Measurements from ENCODE around the gene IGLON5.

DNA sequence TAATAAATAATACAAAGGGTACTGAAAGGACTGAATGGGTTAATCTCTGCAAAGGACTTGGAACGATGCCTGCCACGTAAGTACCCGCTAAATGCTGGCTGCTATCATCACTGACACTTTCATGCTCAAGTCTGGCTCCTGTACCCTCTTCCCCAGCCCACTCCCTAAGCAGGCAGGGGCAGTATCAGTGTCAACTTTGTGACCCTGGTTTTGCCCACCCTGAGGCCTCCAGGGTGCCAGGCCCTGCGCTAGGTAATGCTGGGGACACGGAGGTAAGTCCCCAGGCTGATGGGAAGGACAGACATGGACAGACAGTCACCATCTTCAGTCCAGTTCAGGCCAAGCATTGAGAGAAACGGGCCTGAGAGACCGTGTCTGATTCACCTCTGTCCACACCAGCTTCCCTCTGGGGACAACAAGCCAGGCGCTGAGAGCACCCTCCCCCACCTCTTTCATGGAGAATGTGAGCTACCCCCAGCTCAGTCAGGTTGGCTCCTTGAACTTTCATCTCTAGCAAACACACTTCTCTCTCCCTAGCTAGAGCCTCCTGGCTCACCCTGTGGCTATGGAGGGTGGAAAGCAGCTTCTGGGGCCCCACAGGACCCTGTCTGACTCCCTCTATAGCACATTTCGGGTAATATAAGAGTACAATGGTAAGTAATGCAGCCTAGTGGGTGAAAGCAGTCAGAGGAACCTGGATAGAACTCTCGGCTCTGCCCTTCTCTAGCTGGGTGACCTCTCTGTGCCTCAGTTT, 53.9 kb downstream of the IGLON5 start:
- TF ChIP-seq ISL1 (CRISPR knock-in tag; IDR thresholded peaks at IDR 0.05) (no peak), RARB (CRISPR knock-in tag; IDR thresholded peaks at IDR 0.05) (no peak), OSR1 (CRISPR knock-in tag; IDR thresholded peaks at IDR 0.05) (no peak), ZFP3 (CRISPR knock-in tag; IDR thresholded peaks at IDR 0.05) (no peak), ZNF565 (CRISPR knock-in tag; conservative IDR thresholded peaks at IDR 0.05; ENCODE audit: low read depth) (no peak), SNAI2 (CRISPR knock-in tag; IDR thresholded peaks at IDR 0.05) (no peak), ZFP30 (CRISPR knock-in tag; IDR thresholded peaks at IDR 0.05) (no peak), TOX (CRISPR knock-in tag; IDR thresholded peaks at IDR 0.05; ENCODE audit: borderline replicate concordance) (no peak), ZNF70 (CRISPR knock-in tag; IDR thresholded peaks at IDR 0.05) (no peak), ARNTL (CRISPR knock-in tag; IDR thresholded peaks at IDR 0.05; ENCODE audit: borderline replicate concordance, low read depth) (no peak), PATZ1 (CRISPR knock-in tag; IDR thresholded peaks at IDR 0.05; ENCODE audit: borderline replicate concordance) (no peak), CSDC2 (CRISPR knock-in tag; IDR thresholded peaks at IDR 0.05) (no peak)
- TF ChIP-seq, protein P1, sequence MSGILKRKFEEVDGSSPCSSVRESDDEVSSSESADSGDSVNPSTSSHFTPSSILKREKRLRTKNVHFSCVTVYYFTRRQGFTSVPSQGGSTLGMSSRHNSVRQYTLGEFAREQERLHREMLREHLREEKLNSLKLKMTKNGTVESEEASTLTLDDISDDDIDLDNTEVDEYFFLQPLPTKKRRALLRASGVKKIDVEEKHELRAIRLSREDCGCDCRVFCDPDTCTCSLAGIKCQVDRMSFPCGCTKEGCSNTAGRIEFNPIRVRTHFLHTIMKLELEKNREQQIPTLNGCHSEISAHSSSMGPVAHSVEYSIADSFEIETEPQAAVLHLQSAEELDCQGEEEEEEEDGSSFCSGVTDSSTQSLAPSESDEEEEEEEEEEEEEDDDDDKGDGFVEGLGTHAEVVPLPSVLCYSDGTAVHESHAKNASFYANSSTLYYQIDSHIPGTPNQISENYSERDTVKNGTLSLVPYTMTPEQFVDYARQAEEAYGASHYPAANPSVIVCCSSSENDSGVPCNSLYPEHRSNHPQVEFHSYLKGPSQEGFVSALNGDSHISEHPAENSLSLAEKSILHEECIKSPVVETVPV (CRISPR knock-in tag; IDR thresholded peaks at IDR 0.05), result no peak
- TF ChIP-seq, protein P2, sequence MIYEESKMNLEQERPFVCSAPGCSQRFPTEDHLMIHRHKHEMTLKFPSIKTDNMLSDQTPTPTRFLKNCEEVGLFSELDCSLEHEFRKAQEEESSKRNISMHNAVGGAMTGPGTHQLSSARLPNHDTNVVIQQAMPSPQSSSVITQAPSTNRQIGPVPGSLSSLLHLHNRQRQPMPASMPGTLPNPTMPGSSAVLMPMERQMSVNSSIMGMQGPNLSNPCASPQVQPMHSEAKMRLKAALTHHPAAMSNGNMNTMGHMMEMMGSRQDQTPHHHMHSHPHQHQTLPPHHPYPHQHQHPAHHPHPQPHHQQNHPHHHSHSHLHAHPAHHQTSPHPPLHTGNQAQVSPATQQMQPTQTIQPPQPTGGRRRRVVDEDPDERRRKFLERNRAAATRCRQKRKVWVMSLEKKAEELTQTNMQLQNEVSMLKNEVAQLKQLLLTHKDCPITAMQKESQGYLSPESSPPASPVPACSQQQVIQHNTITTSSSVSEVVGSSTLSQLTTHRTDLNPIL (CRISPR knock-in tag; IDR thresholded peaks at IDR 0.05; ENCODE audit: low read depth), result no peak

Measured in SK-N-SH treated with all-trans-retinoic acid at 6 μM for 48 hours (cell line).